HCT116 (cell line): ENCODE data around the gene ARAP1. TPM values are rescaled to one million over a fixed set of nuclear protein-coding genes. Genes with fewer than 3 reads are reported as not detected.

ENCODE experiments used
- ATAC-seq: fragments of 200-7000 bp; cut with Tn5 transposase; 2 replicates; pipeline ENCODE4 v1.9.1; 2020; ENCODE audit warnings: mild to moderate bottlenecking, moderate library complexity
- BruUV-seq: library from RNA; stranded (reverse); fragments of 400-500 nt; replicated peaks from 2 replicates; lab custom pipeline; 2021; lab: Mats Ljungman, UMichigan
- CTCF ChIA-PET: fragments of 300-600 bp; sonication (Branson Sonifier 250); formaldehyde crosslinking; loops from one replicate; lab custom pipeline; 2021; ENCODE audit warnings: antibody characterized with exemption; lab: Charles Lee
- POLR2A ChIA-PET: fragments of 300-600, 350-600 bp; sonication (Branson Sonifier 250); formaldehyde crosslinking; loops from one replicate; lab custom pipeline; 2021; ENCODE audit warnings: antibody characterized with exemption; lab: Charles Lee
- RAD21 ChIA-PET, 2 experiments: fragments of 300-600 bp; sonication (Branson Sonifier 250); formaldehyde crosslinking; loops; one replicate each; lab custom pipeline; 2023; ENCODE audit warnings: low total read pairs in 2 of 2; ENCODE audit not compliant: uncharacterized antibody in 2 of 2, unreplicated experiment in 2 of 2, low non-redundant PET in 1 of 2; lab: Charles Lee
- DNase-seq: peaks from one replicate; pipeline ENCODE4 v3.0.0-alpha.2; 2010; ENCODE audit warnings: low read depth, low spot score
- H2AFZ ChIP-seq: fragments of 200-600 bp; shearing (Covaris generic), sonication (generic); 2 replicates; pipeline ENCODE4 v1.6.1; 2017; ENCODE audit warnings: low read depth, mixed run types, mixed read lengths, antibody characterized with exemption, low read length; ENCODE audit not compliant: poor library complexity, severe bottlenecking
- H3K27ac ChIP-seq: 2 replicates; pipeline ENCODE4 v1.5.1; 2012; ENCODE audit warnings: low read depth, low read length
- H3K27me3 ChIP-seq: fragments of 200-600 bp; sonication (generic); 2 replicates; pipeline ENCODE4 v1.6.1; 2016; ENCODE audit warnings: mixed run types, low read length, mixed read lengths; ENCODE audit not compliant: insufficient read depth
- H3K36me3 ChIP-seq, 2 experiments: fragments of 200-500 bp in 1 of 2; fragments of 200-600 bp in 1 of 2; sonication (Bioruptor generic) in 1 of 2; sonication (generic) in 1 of 2; 2 replicates each; pipeline versions ENCODE4 v1.5.1 to v1.6.1; 2014 to 2016; ENCODE audit warnings: low read length in 2 of 2, inconsistent platforms in 1 of 2, mixed read lengths in 1 of 2, mixed run types in 1 of 2; ENCODE audit not compliant: insufficient read depth in 2 of 2, control insufficient read depth in 1 of 2
- H3K4me1 ChIP-seq, 2 experiments: fragments of 200-600 bp in 1 of 2; sonication (generic) in 1 of 2; 2 replicates each; pipeline versions ENCODE4 v1.5.1 to v1.6.1; 2012 to 2017; ENCODE audit warnings: low read length in 2 of 2, inconsistent platforms in 1 of 2, mild to moderate bottlenecking in 1 of 2, mixed read lengths in 1 of 2, mixed run types in 1 of 2, moderate library complexity in 1 of 2; ENCODE audit not compliant: insufficient read depth in 2 of 2, control insufficient read depth in 1 of 2
- H3K4me2 ChIP-seq: fragments of 200-600 bp; sonication (generic); 2 replicates; pipeline ENCODE4 v1.6.1; 2017; ENCODE audit warnings: mixed run types, low read length, mixed read lengths
- H3K4me3 ChIP-seq, 2 experiments: fragments of 200-600 bp in 1 of 2; sonication (generic) in 1 of 2; replicated peaks in 1 of 2; 2 replicates each; pipeline ENCODE4 v1.5.1; 2011 to 2016; ENCODE audit warnings: low read length in 2 of 2, control low read depth in 1 of 2, low read depth in 1 of 2, mild to moderate bottlenecking in 1 of 2, mixed read lengths in 1 of 2, mixed run types in 1 of 2
- H3K79me2 ChIP-seq: fragments of 200-600 bp; sonication (generic); 2 replicates; pipeline ENCODE4 v1.6.1; 2017; ENCODE audit warnings: mild to moderate bottlenecking, mixed run types, low read length, moderate library complexity, mixed read lengths; ENCODE audit not compliant: insufficient read depth
- H3K9ac ChIP-seq: fragments of 200-600 bp; sonication (generic); 2 replicates; pipeline ENCODE4 v1.6.1; 2016; ENCODE audit warnings: low read length, mixed read lengths
- H3K9me2 ChIP-seq: fragments of 200-600 bp; sonication (generic), shearing (Covaris generic); 2 replicates; pipeline ENCODE4 v1.6.1; 2017; ENCODE audit warnings: mixed run types, mild to moderate bottlenecking, moderate library complexity; ENCODE audit not compliant: insufficient read depth
- H3K9me3 ChIP-seq, 2 experiments: fragments of 200-500 bp in 1 of 2; fragments of 200-600 bp in 1 of 2; sonication (Bioruptor generic) in 1 of 2; sonication (generic) in 1 of 2; 2 replicates each; pipeline ENCODE4 v1.6.1; 2014 to 2017; ENCODE audit warnings: low read length in 2 of 2, mixed read lengths in 2 of 2, inconsistent platforms in 1 of 2, low read depth in 1 of 2, mild to moderate bottlenecking in 1 of 2, mixed run types in 1 of 2, moderate library complexity in 1 of 2; ENCODE audit not compliant: control insufficient read depth in 1 of 2, insufficient read depth in 1 of 2
- H4K20me1 ChIP-seq: fragments of 200-600 bp; sonication (generic), shearing (Covaris generic); 2 replicates; pipeline ENCODE4 v1.6.1; 2017; ENCODE audit warnings: mixed run types, mild to moderate bottlenecking, moderate library complexity; ENCODE audit not compliant: insufficient read depth
- JUND ChIP-seq: IDR thresholded peaks from 2 replicates; pipeline ENCODE4 v1.6.1; 2012
- RAD21 ChIP-seq: IDR thresholded peaks from 2 replicates; pipeline ENCODE4 v1.6.1; 2012; ENCODE audit warnings: low read depth, mild to moderate bottlenecking
- SIN3A ChIP-seq: IDR thresholded peaks from 2 replicates; pipeline ENCODE4 v1.6.1; 2012; ENCODE audit warnings: low read depth
- SP1 ChIP-seq: IDR thresholded peaks from 2 replicates; pipeline ENCODE4 v1.6.1; 2012; ENCODE audit warnings: low read depth
- intact Hi-C: fragments of 100-400 bp; cut with micrococcal nuclease; formaldehyde crosslinking; loops from 2 replicates; pipeline ENCODE4 v1.10.0; 2022
- total RNA-seq: library from RNA; stranded (reverse); gene quantifications from one replicate; pipeline ENCODE4 v1.2.1, GENCODE V29; 2021; ENCODE audit not compliant: unreplicated experiment
- TF ChIP-seq, protein P1 (sequence below): IDR thresholded peaks from 2 replicates; pipeline ENCODE4 v1.6.1; 2012

ARAP1 gene
- total RNA-seq, 1 experiment from 2014 or later = 57.4 TPM

DNA sequence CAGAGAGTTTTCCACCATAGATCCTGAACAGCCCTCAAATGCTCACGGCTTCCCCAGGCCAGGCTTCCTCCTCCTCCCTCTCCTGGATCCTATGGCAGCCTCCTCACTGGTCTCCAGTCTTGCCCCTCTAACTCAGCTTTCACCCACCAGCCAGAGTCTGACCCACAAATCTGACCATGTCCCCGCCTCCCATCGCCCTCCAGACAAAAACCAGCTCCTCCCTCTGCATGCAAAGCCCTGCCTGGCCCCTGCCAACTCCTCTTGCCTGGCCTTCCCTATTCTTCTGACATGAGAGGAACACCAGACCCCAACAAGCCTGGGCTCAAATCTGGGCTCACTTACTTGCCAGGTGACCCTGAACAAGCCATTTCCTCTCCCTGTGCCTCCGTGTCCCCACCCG lies 45.6 kb downstream of the ARAP1 start:
- CTCF ChIA-PET = no interaction called here
- POLR2A ChIA-PET = no interaction called here
- peaks cover 0 to 12% of the 10 kb centered on the region in 2 experiments; a peak in 2 of 4 replicates for H3K36me3 ChIP-seq

DNA sequence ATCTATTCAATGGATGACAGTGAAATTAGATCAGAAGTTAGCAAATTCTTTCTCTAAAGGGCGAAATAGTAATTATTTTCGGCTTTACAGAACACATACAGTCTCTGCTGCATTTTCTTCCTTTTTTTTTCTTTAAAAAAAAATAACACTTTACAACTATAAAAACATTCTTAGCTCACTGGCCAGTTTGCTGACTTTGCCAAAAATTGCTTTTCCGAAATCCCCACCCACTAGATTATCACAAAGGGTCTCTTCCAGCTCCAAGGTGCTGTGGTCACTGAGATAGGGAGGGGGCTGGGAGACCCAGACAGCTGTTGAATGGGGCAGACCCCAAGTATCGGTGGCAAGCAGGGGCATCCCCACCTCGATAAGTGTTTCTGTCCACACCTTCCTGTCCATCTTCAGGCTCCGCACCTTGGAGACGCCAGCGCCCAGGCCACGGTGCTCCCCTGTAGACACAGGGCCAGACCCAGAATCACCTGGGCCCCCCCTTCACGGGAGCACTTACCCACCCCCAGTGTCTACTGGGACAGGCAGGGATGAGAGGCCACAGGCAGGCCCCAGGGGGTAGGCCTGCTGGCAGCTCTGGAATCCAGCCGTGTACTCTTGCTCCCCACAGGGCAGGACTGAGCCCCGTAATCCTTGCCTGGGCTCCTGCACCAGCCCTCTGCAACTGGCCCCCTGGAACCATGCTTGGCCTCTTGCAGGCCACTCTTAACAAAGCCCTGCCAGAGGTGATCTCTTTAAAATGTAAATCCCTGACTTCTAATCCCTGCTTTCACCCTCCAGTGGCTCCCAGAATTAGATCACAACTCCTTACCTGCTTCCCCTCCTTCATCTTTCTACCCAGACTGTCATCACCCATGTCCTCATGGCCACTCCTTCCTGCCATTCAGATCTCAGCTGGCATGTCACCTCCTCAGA lies 46.5 kb downstream of the ARAP1 start:
- Histone ChIP-seq H2AFZ (no peak overlapping the region), H3K9me2 (no peaks in the 10 kb centered on the region), H3K9me3 (no peaks in the 10 kb centered on the region), H3K9ac (no peak overlapping the region), H3K79me2 (no peaks in the 10 kb centered on the region), H3K27ac (no peak overlapping the region), H4K20me1 (no peaks in the 10 kb centered on the region), H3K4me1 (peaks cover 0 to 8% of the 10 kb centered on the region in 2 experiments; a peak in 1 of 4 replicates), H3K27me3 (no peaks in the 10 kb centered on the region), H3K36me3 (peaks cover 0 to 7% of the 10 kb centered on the region in 2 experiments; a peak in 2 of 4 replicates), H3K4me3 (no peak overlapping the region), H3K4me2 (no peak overlapping the region)
- ATAC-seq (no peak), DNase-seq (no peak)
- CTCF ChIA-PET = no interaction called here
- TF ChIP-seq SIN3A (no peak), SP1 (no peak)
- RAD21 ChIA-PET = no interaction called here
- intact Hi-C loops = no loop called here
- POLR2A ChIA-PET = no interaction called here
- no TSS peak for BruUV-seq

More for the DNA sequence above, 45.6 kb downstream of the ARAP1 start:
- no peaks in the 10 kb centered on the region for H3K4me1 ChIP-seq
- no peaks in the 10 kb centered on the region for H3K79me2 ChIP-seq
- no peaks in the 10 kb centered on the region for H3K9me3 ChIP-seq
- no peaks in the 10 kb centered on the region for H3K27me3 ChIP-seq
- no peak overlapping the region for H3K4me2 ChIP-seq
- TF ChIP-seq RAD21 = no peak
- no peak for TF ChIP-seq JUND
- TF ChIP-seq, protein P1, sequence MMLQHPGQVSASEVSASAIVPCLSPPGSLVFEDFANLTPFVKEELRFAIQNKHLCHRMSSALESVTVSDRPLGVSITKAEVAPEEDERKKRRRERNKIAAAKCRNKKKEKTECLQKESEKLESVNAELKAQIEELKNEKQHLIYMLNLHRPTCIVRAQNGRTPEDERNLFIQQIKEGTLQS = no peak
- no peaks in the 10 kb centered on the region for H4K20me1 ChIP-seq
- ATAC-seq (no peak), DNase-seq (no peak)
- no TSS peak for BruUV-seq
- H3K4me3 ChIP-seq = no peak overlapping the region
- intact Hi-C loops = no loop called here
- no peak overlapping the region for H3K27ac ChIP-seq
- H3K9ac ChIP-seq = no peak overlapping the region
- no peaks in the 10 kb centered on the region for H3K9me2 ChIP-seq
- H2AFZ ChIP-seq = no peak overlapping the region
- RAD21 ChIA-PET = no interaction called here
